HG03064 (cell line): ENCODE measurements around the gene RPL41.
"Not testable (repeated sequence)": the region's sequence is repeated elsewhere in the genome, so short reads cannot be mapped to it uniquely, and the experiment has no call there.

ENCODE experiments used
- ATAC-seq: cut with Tn5 transposase; IDR thresholded peaks from one replicate; pipeline ENCODE4 v1.9.1; 2021; ENCODE audit warnings: low read depth; ENCODE audit not compliant: unreplicated experiment

The RPL41 gene

DNA sequence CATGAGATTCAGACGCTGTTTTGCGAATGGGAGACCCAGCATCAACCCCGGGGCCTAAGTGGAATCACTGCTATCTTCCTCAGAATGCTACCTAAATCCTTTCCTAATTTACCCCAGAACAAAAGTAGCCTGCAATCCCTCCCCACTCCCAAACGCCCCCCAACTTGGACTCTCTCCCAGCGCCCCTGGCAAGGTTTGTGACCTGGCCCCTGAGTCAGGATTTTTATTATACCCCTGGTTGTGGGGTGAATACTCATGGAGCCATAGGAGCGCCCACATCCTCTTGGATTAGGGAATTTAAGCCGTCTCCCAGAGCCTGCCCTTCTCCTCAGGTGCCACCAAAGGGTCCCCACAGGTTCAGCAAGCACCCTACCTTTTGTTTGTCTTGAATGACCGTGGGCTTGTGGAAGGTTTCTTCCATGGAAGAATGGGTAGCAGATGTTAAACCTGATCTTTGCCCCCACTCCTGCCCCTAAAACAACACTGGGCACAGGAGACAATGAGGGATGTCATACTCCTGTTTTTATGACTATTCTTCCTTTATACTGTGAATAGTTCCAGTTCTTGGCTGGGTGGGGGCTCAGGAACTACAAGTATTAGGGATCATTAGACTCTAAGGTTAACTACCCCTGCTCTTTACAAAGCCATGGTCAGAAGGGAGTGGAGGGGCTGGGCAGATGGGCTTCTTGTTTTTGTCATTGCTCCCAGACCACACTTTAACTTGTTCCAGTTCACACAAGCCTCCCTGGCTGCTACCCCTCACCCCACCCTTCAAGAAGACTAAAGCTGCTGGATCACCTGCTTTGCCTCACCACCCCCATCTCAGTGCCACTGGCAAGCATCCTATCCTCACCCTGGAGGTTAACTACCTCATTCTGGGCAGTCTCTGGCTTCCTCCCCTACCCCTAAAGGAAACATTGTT lies 36.6 kb downstream of the RPL41 start:
- ATAC-seq: no peak

GRCh38 chr12:56153678-56154065 lies 37.2 kb downstream of the RPL41 start:
- no peak for ATAC-seq

DNA sequence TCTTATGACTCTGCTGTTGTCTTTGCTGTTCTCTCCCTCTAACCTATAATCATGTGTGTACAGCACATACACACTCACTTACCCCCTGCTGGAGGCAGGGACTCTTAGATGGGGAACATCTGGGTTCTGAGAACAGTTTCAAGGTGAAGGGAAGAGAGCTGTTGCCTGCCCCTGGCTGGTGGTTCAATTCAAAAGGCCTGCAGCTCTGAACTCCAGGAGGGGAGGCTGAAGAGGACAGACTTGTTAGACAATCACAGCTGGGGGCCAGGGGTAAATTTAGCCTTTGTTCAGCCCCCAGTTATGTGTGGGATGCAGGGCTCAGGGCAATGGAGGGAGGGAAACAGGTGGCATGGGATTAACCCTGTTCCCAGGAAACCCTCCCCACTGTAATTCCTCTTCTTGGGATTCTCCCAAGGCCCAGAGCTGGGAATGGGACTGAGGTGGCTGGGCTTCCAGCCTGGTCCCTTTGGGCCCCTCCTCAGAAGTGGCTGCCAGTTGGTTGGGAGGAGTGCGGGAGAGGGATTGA lies 37.9 kb downstream of the RPL41 start:
- ATAC-seq: no peak

- no peak for ATAC-seq
Observed at GRCh38 chr12:56154818-56155217, 38.4 kb downstream of the RPL41 start.

- no peak for ATAC-seq
Observed at GRCh38 chr12:56155256-56155845, 38.9 kb downstream of the RPL41 start.

- not testable (repeated sequence) for ATAC-seq
Observed at GRCh38 chr12:56156464-56157200, 40.2 kb downstream of the RPL41 start.

DNA sequence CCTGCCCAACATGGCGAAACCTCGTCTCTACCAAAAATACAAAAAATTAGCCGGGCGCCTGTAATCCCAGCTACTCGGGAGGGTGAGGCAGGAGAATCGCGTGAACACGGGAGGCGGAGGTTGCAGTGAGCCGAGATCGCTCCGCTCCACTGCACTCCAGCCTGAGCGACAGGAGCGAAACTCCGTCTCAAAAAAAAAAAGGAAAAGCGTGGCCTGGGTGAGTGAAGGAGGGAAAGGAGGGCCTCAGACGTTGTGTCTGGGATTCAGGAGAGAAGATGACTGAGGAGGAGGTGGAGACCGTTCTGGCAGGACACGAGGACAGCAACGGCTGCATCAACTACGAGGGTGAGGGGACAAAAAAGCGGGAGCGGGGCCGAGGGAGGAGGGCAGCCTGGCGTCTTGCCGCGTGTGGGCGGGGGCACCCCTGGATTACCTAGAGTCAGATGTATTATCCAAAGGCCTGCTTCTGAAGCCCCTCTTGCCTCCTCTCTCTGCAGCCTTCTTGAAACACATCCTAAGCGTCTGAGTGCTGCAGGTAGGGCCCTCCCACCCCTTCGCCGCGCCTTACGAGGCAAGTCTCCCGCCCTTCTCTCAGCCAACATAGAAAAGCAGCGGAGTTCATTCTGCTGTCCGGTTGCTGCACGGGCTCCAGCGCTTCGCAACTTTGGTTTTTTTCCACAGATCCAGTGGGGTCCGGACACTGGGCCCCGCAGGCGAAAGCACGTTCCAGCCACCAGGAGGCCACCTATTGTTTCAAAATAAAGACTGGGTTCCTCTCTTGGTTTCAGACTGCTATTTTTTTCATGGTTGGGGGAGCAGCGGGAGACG lies 41.0 kb downstream of the RPL41 start:
- ATAC-seq: no peak

DNA sequence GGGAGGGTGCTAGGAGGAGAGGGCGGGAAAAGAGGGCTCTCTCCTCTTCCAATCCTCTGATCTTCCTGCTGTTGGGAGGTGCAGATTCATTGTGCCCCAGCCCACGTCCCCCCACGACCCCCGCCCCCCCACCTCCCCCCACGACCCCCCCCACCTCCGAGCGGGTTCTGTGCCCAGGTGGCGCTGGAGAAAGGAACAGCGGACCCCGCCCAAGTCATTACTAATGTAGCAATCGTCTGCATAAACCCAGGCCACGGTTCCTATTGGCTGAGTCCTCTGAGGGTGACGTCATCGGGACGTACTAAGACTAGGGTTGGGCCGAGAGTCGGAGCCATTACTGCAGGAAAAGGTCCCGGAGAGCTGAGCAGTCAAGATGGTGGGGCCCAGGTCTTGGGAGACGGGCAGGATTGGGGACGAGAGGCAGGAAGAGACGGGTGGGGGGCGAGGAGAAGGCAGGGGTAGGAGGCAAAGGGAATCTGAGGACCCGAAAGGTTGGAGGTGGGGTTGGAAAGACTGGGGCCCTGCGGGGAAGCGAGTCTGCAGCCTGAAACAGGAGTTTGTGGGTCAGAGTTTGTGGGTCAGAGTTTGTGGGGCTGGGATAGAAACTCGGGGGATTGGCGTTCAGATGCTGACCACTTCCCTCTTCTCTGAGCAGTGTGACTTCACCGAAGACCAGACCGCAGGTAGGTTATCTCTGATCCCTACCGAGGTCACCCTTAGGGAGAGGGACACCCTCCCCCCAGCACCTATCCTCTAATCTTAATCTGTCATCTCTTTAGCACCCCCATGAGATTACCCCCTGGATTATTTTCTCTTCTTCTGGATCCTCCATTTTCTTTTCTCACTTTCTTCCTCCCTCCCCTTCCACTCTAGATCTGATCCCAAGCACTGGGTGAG lies 41.8 kb downstream of the RPL41 start, which contains the start of gene MYL6:
TSS of gene MYL6 (plus strand) at position 331 of the 897 bp plus-strand sequence. CDS start at position 374, 43 bp downstream.
- ATAC-seq: peak; percentile 70

- no peak for ATAC-seq
Observed at GRCh38 chr12:56158926-56159461, 42.6 kb downstream of the RPL41 start.

DNA sequence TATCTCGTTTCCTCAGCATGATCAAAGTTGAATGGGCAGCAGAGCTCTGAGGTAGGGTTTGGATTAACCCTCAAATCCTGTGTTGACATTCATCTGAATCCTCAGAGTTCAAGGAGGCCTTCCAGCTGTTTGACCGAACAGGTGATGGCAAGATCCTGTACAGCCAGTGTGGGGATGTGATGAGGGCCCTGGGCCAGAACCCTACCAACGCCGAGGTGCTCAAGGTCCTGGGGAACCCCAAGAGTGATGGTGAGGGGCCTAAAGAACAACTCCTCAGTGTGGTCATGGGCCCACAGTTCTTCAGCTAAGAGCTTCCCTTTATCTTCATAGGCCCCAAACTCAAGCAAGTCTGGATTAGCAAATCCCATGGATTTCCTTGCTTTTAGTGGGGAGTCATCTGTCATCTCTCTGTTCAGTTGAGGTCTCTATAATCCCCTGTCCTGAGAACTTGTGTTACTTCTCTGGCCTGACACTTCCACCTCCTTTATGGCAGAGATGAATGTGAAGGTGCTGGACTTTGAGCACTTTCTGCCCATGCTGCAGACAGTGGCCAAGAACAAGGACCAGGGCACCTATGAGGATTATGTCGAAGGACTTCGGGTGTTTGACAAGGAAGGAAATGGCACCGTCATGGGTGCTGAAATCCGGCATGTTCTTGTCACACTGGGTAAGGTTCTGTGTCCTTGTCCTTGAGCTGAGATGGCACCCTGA lies 43.2 kb downstream of the RPL41 start:
- ATAC-seq: no peak

DNA sequence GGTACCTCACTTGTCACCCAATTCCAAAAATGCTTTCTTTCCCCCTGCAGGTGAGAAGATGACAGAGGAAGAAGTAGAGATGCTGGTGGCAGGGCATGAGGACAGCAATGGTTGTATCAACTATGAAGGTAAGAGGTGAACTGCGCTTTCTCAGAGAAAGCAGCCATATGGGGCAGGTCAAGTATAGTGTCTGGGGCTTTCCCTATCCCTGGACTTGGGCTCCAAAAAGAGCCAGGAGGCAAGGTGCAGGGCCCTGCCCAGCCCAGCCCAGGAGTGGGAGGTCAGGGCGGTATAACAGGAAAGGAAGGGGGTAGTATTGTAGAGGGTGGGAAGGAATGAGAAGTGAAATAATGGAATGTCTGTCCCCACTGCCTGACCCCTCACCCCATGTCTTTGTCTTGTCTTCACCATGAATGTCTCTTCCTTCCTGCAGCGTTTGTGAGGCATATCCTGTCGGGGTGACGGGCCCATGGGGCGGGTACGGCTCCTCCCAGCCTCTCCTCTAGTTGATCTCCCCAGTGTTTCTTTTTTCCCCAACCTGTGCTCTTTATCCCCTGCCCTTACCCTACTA lies 43.8 kb downstream of the RPL41 start:
- ATAC-seq: no peak

GRCh38 chr12:56160894-56161689 lies 44.7 kb downstream of the RPL41 start:
- no peak for ATAC-seq

GRCh38 chr12:56161690-56162351 lies 45.4 kb downstream of the RPL41 start:
- no peak for ATAC-seq

- no peak for ATAC-seq
Observed at GRCh38 chr12:56162468-56163290, 46.2 kb downstream of the RPL41 start.

GRCh38 chr12:56163533-56164344 lies 47.3 kb downstream of the RPL41 start:
- no peak for ATAC-seq
